IMR-90 (cell line): ENCODE measurements around the gene ADAMTS9. TPM values are rescaled to one million over a fixed set of nuclear protein-coding genes. Genes with fewer than 3 reads are reported as not detected.

ENCODE experiments used
- ATAC-seq: fragments of 200-7000 bp; cut with Tn5 transposase; 2 replicates; pipeline ENCODE4 v1.9.1; 2020; ENCODE audit warnings: low read depth, mild to moderate bottlenecking, moderate library complexity
- BruUV-seq: library from RNA; stranded (reverse); fragments of 400-500 nt; replicated peaks from 2 replicates; lab custom pipeline; 2021; lab: Mats Ljungman, UMichigan
- CTCF ChIA-PET: fragments of 300-600 bp; formaldehyde crosslinking; extraction: SDS; loops from one replicate; lab custom pipeline; 2021; ENCODE audit warnings: antibody characterized with exemption; lab: Yijun Ruan, JAX
- POLR2A ChIA-PET: fragments of 300-600 bp; sonication (Branson Sonifier 250); formaldehyde crosslinking; loops from one replicate; lab custom pipeline; 2022; ENCODE audit warnings: antibody characterized with exemption; ENCODE audit not compliant: unreplicated experiment; lab: Charles Lee
- DNase-seq: peaks from one replicate; pipeline ENCODE4 v3.0.0; 2013
- H2AFZ ChIP-seq: replicated peaks from 2 replicates; pipeline ENCODE3; 2013; ENCODE audit warnings: low read length, mild to moderate bottlenecking; ENCODE audit not compliant: poor library complexity
- H2AK5ac ChIP-seq: 2 replicates; pipeline ENCODE4 v1.6.1; 2013; ENCODE audit warnings: low read depth, low read length, inconsistent platforms
- H2AK9ac ChIP-seq: replicated peaks from 2 replicates; pipeline ENCODE3; 2013; ENCODE audit warnings: mild to moderate bottlenecking, low read depth, low read length, moderate library complexity; ENCODE audit not compliant: poor library complexity
- H2BK120ac ChIP-seq: 2 replicates; pipeline ENCODE4 v1.6.1; 2013; ENCODE audit warnings: low read depth, low read length, inconsistent platforms
- H2BK15ac ChIP-seq: 3 replicates; pipeline ENCODE4 v1.6.1; 2013; ENCODE audit warnings: low read depth, low read length, inconsistent platforms
- H2BK20ac ChIP-seq: 2 replicates; pipeline ENCODE4 v1.6.1; 2013; ENCODE audit warnings: low read depth, mild to moderate bottlenecking, inconsistent platforms, low read length, moderate library complexity
- H2BK5ac ChIP-seq: 2 replicates; pipeline ENCODE4 v1.6.1; 2013; ENCODE audit warnings: mild to moderate bottlenecking, low read depth, low read length, inconsistent platforms; ENCODE audit not compliant: poor library complexity, severe bottlenecking
- H3K14ac ChIP-seq: replicated peaks from 2 replicates; pipeline ENCODE4 v1.6.1; 2013; ENCODE audit warnings: low read depth, low read length, inconsistent platforms
- H3K18ac ChIP-seq: 2 replicates; pipeline ENCODE4 v1.6.1; 2013; ENCODE audit warnings: low read depth, low read length, control low read depth
- H3K23ac ChIP-seq: 2 replicates; pipeline ENCODE4 v1.6.1; 2013; ENCODE audit warnings: low read depth, low read length, inconsistent platforms
- H3K27ac ChIP-seq: 2 replicates; pipeline ENCODE4 v1.5.1; 2013; ENCODE audit warnings: mild to moderate bottlenecking, control low read depth, low read length; ENCODE audit not compliant: insufficient read depth
- H3K27me3 ChIP-seq: 2 replicates; pipeline ENCODE4 v1.6.1; 2013; ENCODE audit warnings: low read length; ENCODE audit not compliant: control insufficient read depth, insufficient read depth
- H3K36me3 ChIP-seq: 2 replicates; pipeline ENCODE4 v1.6.1; 2013; ENCODE audit warnings: low read length, mixed read lengths; ENCODE audit not compliant: control insufficient read depth, insufficient read depth
- H3K4ac ChIP-seq: 2 replicates; pipeline ENCODE4 v1.6.1; 2013; ENCODE audit warnings: low read depth, low read length, inconsistent platforms
- H3K4me1 ChIP-seq: 2 replicates; pipeline ENCODE4 v1.6.1; 2013; ENCODE audit warnings: low read length, mixed read lengths; ENCODE audit not compliant: control insufficient read depth, insufficient read depth
- H3K4me2 ChIP-seq: 2 replicates; pipeline ENCODE4 v1.6.1; 2013; ENCODE audit warnings: low read depth, mild to moderate bottlenecking, control low read depth, low read length, moderate library complexity
- H3K4me3 ChIP-seq: 2 replicates; pipeline ENCODE4 v1.5.1; 2013; ENCODE audit warnings: low read depth, mild to moderate bottlenecking, control low read depth, low read length, moderate library complexity; ENCODE audit not compliant: insufficient read depth
- H3K56ac ChIP-seq: 2 replicates; pipeline ENCODE4 v1.6.1; 2013; ENCODE audit warnings: low read length, inconsistent platforms; ENCODE audit not compliant: insufficient read depth; ENCODE audit errors: extremely low read depth
- H3K79me1 ChIP-seq, 2 experiments: 2 replicates each; pipeline ENCODE4 v1.6.1; 2013; ENCODE audit warnings: low read length in 2 of 2, inconsistent platforms in 1 of 2, low read depth in 1 of 2
- H3K9ac ChIP-seq: 2 replicates; pipeline ENCODE4 v1.6.1; 2013; ENCODE audit warnings: low read depth, low read length, control low read depth
- H3K9me1 ChIP-seq: 2 replicates; pipeline ENCODE4 v1.6.1; 2013; ENCODE audit warnings: low read length, inconsistent platforms; ENCODE audit not compliant: insufficient read depth
- H3K9me3 ChIP-seq: 2 replicates; pipeline ENCODE4 v1.6.1; 2013; ENCODE audit warnings: low read length; ENCODE audit not compliant: control insufficient read depth, insufficient read depth
- H4K20me1 ChIP-seq: 2 replicates; pipeline ENCODE4 v1.6.1; 2013; ENCODE audit warnings: low read length, inconsistent platforms; ENCODE audit not compliant: insufficient read depth
- H4K5ac ChIP-seq: 2 replicates; pipeline ENCODE4 v1.6.1; 2013; ENCODE audit warnings: mild to moderate bottlenecking, low read depth, low read length, control low read depth
- H4K8ac ChIP-seq, 2 experiments: 2 replicates each; pipeline ENCODE4 v1.6.1; 2013; ENCODE audit warnings: low read depth in 2 of 2, low read length in 2 of 2, control low read depth in 1 of 2, inconsistent platforms in 1 of 2
- H4K91ac ChIP-seq: 2 replicates; pipeline ENCODE4 v1.6.1; 2013; ENCODE audit warnings: low read depth, low read length, inconsistent platforms; ENCODE audit not compliant: insufficient read depth
- FOS ChIP-seq: fragments of 150-350 bp; IDR thresholded peaks from 2 replicates; pipeline ENCODE4 v1.6.1; 2016; ENCODE audit warnings: low read depth, low read length
- MAFK ChIP-seq: IDR thresholded peaks from 2 replicates; pipeline ENCODE4 v1.6.1; 2012; ENCODE audit warnings: low read depth, low read length, improper control_type of control experiment
- MXI1 ChIP-seq: IDR thresholded peaks from 2 replicates; pipeline ENCODE4 v1.6.1; 2012; ENCODE audit warnings: low read depth, mild to moderate bottlenecking, low read length, moderate library complexity, borderline replicate concordance
- NFE2L2 ChIP-seq: fragments of 150-350 bp; IDR thresholded peaks from 2 replicates; pipeline ENCODE4 v1.6.1; 2016; ENCODE audit warnings: low read depth, mild to moderate bottlenecking, low read length
- RAD21 ChIP-seq: IDR thresholded peaks from 2 replicates; pipeline ENCODE4 v1.6.1; 2012; ENCODE audit warnings: low read length, improper control_type of control experiment
- RCOR1 ChIP-seq: IDR thresholded peaks from 2 replicates; pipeline ENCODE4 v1.6.1; 2012; ENCODE audit warnings: mild to moderate bottlenecking, low read length, improper control_type of control experiment; ENCODE audit not compliant: insufficient replicate concordance
- RFX5 ChIP-seq: IDR thresholded peaks from 2 replicates; pipeline ENCODE4 v1.8.0; 2012; ENCODE audit warnings: low read depth, mild to moderate bottlenecking, low read length, moderate library complexity
- WGBS, 2 experiments: methylation state at CpG; one replicate each; pipeline versions ENCODE4 v1.1.5 to v1.1.7; 2013; ENCODE audit warnings: missing lambda C conversion rate in 2 of 2; ENCODE audit not compliant: insufficient read length in 1 of 2; ENCODE audit errors: extremely low coverage in 2 of 2; 5-methylcytosine and 5-hydroxymethylcytosine counted together
- dilution Hi-C: fragments of 300-500 bp; cut with HindIII; formaldehyde crosslinking; loops from one replicate; pipeline ENCODE4 v1.14.3; 2018; ENCODE audit warnings: low sequenced_read_pairs; ENCODE audit not compliant: unreplicated experiment
- in situ Hi-C: fragments of 300-500 bp; cut with MboI; formaldehyde crosslinking; loops from 3 replicates; pipeline ENCODE4 v1.14.3; 2019; ENCODE audit warnings: low sequenced_read_pairs, inconsistent platforms, mixed read lengths
- intact Hi-C: fragments of 100-400 bp; cut with micrococcal nuclease; formaldehyde crosslinking; loops from 2 replicates; pipeline ENCODE4 v1.10.0; 2022
- polyA plus RNA-seq, 3 experiments: library from polyadenylated mRNA; depleted of rRNA; stranded (reverse); fragments of >200 nt; gene quantifications; 2 replicates each; pipeline ENCODE4 v1.2.3, GENCODE V29; 2012; ENCODE audit warnings: low replicate concordance in 1 of 3
- total RNA-seq: library from RNA; depleted of rRNA; stranded (reverse); fragments of >200 nt; gene quantifications from 2 replicates; pipeline ENCODE4 v1.2.3, GENCODE V29; 2012

ADAMTS9 gene
- total and polyA plus RNA-seq, 2 of the 4 experiments (the other 2 are of a cell fraction), result 0.55 to 1.1 TPM

GRCh38 chr3:64655160-64655559, 32.6 kb downstream of the ADAMTS9 start:
- Histone ChIP-seq H4K8ac (no peak overlapping the region), H3K27me3 (no peaks in the 10 kb centered on the region), H3K4me3 (no peak overlapping the region), H3K4me2 (no peak overlapping the region), H2AFZ (no peak overlapping the region), H4K91ac (no peak overlapping the region), H3K9me1 (no peaks in the 10 kb centered on the region; the same call in 1 of the 2 replicates), H3K9ac (no peak overlapping the region), H2BK5ac (no peak overlapping the region), H2BK120ac (no peak overlapping the region), H3K23ac (no peak overlapping the region), H2AK9ac (no peak overlapping the region), H2AK5ac (no peak overlapping the region), H3K79me1 (no peaks in the 10 kb centered on the region), H3K56ac (no peak overlapping the region), H3K36me3 (peaks cover 10% of the 10 kb centered on the region), H2BK20ac (no peak overlapping the region), H3K18ac (no peak overlapping the region), H3K9me3 (no peaks in the 10 kb centered on the region), H3K4me1 (peaks cover 2% of the 10 kb centered on the region), H3K4ac (no peak overlapping the region), H4K5ac (no peak overlapping the region), H2BK15ac (no peak overlapping the region), H3K14ac (no peak overlapping the region), H4K20me1 (no peaks in the 10 kb centered on the region), H3K27ac (no peak overlapping the region)
- DNase-seq (no peak), ATAC-seq (no peak)
- in situ Hi-C loops, result no loop called here
- ChIA-PET CTCF (interaction anchor here (0.6 kb wide), 1 partner anchor 19 kb away, joined by 3 read pairs; no protein-coding TSS in a partner anchor), POLR2A (no interaction called here)
- no CpG with 5 or more reads among the region's 4 CpGs for WGBS, 2 experiments
- TF ChIP-seq NFE2L2 (no peak), RCOR1 (no peak), RFX5 (no peak), MAFK (no peak), MXI1 (no peak), RAD21 (no peak), FOS (no peak)
- intact Hi-C loops, result no loop called here
- no TSS peak for BruUV-seq
- dilution Hi-C loops, result no loop called here
